Breast epithelium (tissue), 3 donors: ENCODE data around the gene DNAJC10.
"Not testable (repeated sequence)": the region's sequence is repeated elsewhere in the genome, so short reads cannot be mapped to it uniquely, and the experiment has no call there.

ENCODE experiments used
- POLR2A ChIP-seq: fragments of 450-650 bp; IDR thresholded peaks from one replicate; pipeline ENCODE4 v1.6.1; 2016; ENCODE audit warnings: antibody characterized with exemption, mild to moderate bottlenecking, moderate library complexity
- TF ChIP-seq, protein P1 (sequence below), 3 donors: fragments of 450-650 bp; IDR thresholded peaks; one replicate each; pipeline ENCODE4 v1.5.1; 2016 to 2017; ENCODE audit warnings: antibody characterized with exemption in 3 of 3, mild to moderate bottlenecking in 3 of 3, moderate library complexity in 3 of 3

DNA sequence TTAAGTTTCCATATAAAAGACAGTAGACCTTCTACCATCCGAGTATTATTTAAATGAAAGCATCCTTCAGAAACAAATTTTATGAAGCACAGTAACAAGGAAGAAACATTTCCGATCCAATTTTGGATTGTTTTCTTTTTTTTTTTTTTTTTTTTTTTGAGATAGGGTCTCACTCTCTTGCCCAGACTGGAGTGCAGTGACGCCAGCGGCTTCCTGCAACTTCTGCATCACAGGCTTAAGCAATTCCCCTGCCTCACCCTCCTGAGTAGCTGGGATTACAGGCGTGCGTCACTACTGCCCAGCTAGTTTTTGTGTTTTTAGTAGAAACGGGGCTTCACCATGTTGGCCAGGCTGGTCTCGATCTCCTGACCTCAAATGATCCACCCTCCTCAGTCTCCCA is 3.1 kb downstream of the DNAJC10 start:
- TF ChIP-seq, protein P1, sequence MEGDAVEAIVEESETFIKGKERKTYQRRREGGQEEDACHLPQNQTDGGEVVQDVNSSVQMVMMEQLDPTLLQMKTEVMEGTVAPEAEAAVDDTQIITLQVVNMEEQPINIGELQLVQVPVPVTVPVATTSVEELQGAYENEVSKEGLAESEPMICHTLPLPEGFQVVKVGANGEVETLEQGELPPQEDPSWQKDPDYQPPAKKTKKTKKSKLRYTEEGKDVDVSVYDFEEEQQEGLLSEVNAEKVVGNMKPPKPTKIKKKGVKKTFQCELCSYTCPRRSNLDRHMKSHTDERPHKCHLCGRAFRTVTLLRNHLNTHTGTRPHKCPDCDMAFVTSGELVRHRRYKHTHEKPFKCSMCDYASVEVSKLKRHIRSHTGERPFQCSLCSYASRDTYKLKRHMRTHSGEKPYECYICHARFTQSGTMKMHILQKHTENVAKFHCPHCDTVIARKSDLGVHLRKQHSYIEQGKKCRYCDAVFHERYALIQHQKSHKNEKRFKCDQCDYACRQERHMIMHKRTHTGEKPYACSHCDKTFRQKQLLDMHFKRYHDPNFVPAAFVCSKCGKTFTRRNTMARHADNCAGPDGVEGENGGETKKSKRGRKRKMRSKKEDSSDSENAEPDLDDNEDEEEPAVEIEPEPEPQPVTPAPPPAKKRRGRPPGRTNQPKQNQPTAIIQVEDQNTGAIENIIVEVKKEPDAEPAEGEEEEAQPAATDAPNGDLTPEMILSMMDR (IDR thresholded peaks at IDR 0.05), result not testable (repeated sequence)
- not testable (repeated sequence) for TF ChIP-seq POLR2A
